Glomerular endothelial cell (primary cell): ENCODE measurements around the gene FAM3C. TPM values are rescaled to one million over a fixed set of nuclear protein-coding genes. Genes with fewer than 3 reads are reported as not detected.
"Not testable (repeated sequence)": the region's sequence is repeated elsewhere in the genome, so short reads cannot be mapped to it uniquely, and the experiment has no call there.

Source experiments
- DNase-seq: peaks from one replicate; pipeline ENCODE4 v3.0.0-alpha.2; 2011; ENCODE audit warnings: low read depth, low spot score; ENCODE audit errors: extremely low read depth
- total RNA-seq: library from RNA; depleted of rRNA; stranded (reverse); fragments of >200 nt; gene quantifications from 2 replicates; pipeline ENCODE4 v1.2.3, GENCODE V29; 2015

Gene FAM3C
- total RNA-seq: 45.2 and 52.7 TPM in 2 replicates

GRCh38 chr7:121395961-121396757 lies at the start of gene FAM3C:
FAM3C (minus strand) TSS chr7:121396308; CDS start chr7:121382969, 13,339 bp downstream.
- no peak for DNase-seq

DNA sequence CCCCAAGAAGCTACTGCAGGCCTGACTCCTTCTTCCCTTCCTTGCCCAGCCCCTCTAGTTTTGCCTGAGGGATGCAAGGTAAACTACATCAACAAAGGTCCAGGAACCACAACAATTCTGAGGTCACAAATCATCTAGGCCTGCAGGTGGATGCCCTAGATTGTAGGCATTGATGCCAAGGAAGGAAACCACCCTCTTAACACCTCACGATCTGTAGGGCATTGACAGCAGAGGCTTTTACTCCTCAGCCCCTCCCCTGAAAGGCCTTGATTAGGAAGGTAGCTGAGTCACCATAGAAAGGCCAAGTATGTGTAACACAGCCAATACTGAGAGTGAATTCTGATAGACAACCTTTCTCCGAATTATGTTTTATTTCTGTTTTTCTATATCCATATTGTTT lies 46.7 kb upstream of the FAM3C start:
- no peak for DNase-seq

DNA sequence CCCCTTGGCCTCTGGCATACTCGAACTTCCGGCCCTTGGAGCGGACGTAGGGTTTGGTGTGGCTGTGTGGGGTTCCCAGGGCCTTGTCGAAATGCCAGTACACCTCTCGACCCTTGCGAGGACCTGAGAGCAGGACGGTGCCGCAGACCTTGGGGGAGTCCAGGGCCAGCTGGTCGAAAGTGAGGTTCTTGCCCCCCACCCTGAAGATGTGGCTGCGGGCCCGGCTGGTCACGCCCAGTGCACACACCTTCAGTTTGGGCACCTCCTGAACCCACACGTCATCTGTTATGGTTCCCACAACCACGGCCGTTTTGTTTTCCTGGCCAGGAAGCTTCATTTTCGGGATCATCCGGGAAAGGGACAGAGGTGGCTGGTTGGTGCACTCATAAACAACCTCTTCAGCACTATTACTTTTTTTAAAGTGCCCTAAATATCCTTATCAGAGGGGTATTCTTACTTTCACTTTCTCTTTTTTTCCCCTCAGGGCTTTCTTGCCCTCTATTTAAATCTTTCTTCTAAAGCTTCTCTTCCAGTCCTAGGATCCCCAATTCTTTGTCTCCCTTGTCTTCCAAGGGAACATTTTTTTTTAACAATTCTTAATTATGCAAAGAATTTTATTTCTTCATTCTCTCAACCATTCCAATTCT lies 44.9 kb upstream of the FAM3C start:
- DNase-seq: no peak

GRCh38 chr7:121438043-121438955 lies 42.2 kb upstream of the FAM3C start:
- not testable (repeated sequence) for DNase-seq

DNA sequence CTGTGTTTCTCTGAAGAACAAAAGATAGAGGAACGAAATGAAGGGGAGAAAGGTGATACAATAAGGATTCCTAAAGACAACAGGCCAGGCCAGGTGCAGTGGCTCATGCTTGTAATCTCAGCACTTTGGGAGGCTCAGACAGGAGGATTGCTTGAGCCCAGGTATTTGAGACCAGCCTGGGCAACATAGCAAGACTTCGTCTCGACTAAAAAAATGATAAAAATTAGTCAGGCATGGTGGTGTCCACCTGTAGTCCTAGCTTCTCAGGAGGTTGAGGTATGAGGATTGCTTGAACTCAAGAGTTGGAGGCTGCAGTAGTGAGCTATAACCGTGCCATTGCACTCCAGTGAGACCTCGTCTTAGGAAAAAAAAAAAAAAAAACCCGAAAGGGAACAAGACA lies 41.4 kb upstream of the FAM3C start:
- DNase-seq: no peak

DNA sequence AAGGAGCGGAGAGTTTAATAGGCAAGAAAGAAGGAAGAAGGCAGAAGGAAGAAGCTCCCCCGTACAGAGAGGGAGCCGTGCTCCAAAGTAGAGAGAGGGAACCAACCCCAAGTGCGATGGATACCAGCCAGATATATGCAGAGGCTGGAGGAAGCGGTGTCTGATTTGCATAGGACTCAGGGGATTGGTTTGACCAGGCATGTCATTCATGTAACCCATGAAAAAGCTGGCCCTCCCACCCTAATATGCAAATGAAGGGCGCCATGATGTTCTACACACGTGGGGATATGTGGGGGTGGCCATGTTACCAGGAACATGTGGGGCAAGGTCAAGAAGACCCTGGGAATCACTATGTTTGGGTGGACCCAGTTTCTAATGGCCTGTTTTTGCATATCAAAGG lies 40.6 kb upstream of the FAM3C start:
- no peak for DNase-seq

DNA sequence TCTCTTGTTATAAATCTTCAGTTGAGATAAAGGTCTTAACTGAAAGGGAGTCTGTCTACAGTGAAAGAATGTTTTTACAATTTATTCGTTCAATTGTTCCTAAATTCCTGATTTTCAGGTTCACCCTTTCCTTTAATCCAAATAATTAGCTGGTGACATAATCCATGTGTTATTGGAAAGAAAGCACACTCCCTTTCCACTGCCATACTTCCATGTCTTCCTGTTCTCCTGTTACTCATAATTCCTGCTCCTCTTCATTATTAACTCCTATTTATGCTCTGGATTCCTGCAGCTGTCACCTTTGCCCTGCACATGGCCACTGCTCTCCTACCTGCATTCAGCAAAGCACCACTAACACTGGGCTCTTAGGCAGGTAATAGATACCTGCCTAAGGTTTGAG lies 40.0 kb upstream of the FAM3C start:
- DNase-seq: no peak

- no peak for DNase-seq
Measured at GRCh38 chr7:121433775-121434174, 37.7 kb upstream of the FAM3C start.

DNA sequence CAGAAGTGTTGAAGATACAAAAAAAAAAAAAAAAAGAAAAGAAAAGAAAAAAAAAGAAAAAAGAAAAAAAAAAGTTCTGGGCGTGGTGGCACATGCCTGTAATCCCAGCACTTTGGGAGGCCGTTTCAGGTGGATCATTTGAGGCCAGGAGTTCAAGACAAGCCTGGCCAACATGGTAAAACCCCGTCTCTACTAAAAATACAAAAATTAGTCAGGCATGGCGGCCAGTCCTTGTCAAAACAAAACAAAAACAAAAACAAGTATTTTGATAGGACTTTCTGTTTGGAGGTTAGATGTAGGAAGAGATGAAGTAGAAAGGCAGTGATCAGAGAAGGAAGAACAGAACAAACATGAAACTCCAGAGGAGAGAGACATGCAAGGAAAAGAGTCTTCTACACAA lies 36.4 kb upstream of the FAM3C start:
- DNase-seq: not testable (repeated sequence)

DNA sequence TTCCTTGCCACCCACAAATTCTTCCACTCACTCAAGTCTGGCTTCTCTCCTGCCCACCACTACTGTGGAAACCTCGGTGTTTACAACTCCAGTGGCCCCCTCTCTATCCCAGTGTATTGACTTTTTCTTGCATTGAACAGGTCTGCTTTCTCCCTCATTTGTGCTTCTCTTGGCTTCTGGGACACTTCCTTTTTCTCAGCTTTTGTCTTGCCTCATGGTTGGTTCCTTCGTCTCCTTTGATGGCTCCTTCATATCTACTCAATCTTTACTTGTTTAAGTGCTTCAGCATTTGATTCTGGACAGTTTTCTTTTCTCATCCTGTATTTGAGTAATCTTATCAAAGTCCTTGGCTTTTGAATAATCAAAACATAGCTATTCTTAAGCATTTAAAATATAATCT lies 35.9 kb upstream of the FAM3C start:
- DNase-seq: no peak

- DNase-seq: no peak
Measured at GRCh38 chr7:121431389-121431995, 35.4 kb upstream of the FAM3C start.

DNA sequence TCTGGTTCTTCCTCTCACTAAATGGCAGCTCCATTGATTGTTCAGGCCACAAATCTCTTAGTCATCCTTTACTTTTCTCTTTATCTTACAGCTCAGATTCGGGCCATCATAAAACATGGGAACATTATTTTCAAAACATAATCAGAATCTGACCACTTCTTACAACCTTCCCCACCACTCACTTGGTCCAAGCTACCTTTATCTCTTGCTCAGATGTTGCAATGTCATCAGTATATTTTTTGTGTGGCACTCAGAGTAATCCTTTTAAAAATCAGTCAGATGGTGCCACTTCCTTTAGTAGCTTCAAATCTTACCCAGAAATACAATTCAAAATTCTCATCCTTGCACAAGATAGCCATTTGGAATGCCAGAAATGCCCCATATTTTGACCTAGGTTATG lies 34.5 kb upstream of the FAM3C start:
- no peak for DNase-seq

DNA sequence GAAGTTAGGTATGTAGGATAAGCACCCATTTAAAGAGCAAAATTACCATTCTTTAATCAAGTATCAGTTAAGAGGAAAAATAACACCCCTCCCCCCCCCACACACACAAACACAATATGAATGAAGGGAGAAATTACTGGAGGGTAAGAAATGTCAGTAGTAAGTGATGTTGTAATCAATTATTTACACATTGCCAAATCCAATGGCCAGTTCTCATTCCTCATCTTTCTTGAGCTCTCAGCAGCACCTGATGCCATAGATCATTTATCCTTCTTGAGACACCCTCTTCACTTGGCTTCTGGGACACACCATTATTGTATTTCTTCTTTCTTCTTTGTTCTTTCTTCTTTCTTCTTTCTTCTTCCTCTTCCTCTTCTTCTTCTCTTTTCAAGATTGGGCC lies 33.7 kb upstream of the FAM3C start:
- DNase-seq: no peak

- DNase-seq: no peak
Measured at GRCh38 chr7:121428855-121429489, 32.9 kb upstream of the FAM3C start.

DNA sequence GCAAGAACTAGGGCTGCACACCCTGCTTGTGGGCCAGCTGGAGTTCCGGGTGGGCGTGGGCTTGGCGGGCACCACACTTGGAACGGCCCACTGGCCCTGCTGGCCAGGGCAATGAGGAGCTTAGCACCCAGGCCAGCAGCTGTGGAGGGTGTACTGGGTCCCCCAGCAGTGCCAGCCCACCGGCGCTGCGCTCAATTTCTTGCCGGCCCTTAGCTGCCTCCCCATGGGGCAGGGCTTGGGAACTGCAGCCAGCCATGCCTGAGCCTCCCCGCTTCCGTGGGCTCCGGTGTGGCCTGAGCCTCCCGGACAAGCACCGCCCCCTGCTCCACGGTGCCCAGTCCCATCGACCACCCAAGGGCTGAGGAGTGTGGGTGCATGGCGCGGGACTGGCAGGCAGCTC lies 25.6 kb upstream of the FAM3C start:
- not testable (repeated sequence) for DNase-seq

DNA sequence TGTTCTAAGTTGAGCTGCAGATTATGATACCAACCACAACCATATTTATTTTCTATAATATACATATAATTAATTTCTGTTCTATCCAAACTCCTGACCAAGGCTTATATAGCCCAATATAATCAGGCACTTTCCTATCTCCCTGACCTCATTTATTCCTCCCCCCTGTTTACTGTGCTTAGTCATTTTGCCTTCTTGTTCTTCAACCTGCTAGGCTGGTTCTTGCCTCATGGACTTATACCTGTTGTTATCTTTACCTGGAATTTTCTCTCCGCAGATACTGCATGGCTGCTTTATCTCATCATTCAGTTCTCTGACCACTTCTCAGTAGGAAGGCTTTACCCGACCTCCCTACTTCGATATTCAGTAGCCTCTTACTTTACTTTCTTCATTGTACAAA lies 24.9 kb upstream of the FAM3C start:
- no peak for DNase-seq

- DNase-seq: no peak
Measured at GRCh38 chr7:121419201-121420148, 23.4 kb upstream of the FAM3C start.

GRCh38 chr7:121416533-121416932 lies 20.4 kb upstream of the FAM3C start:
- DNase-seq: no peak

GRCh38 chr7:121414436-121414835 lies 18.3 kb upstream of the FAM3C start:
- DNase-seq: no peak
